ENCODE results near the gene CASKIN1.
"Not testable (repeated sequence)": the region's sequence is repeated elsewhere in the genome, so short reads cannot be mapped to it uniquely, and the experiment has no call there.

The CASKIN1 gene

DNA sequence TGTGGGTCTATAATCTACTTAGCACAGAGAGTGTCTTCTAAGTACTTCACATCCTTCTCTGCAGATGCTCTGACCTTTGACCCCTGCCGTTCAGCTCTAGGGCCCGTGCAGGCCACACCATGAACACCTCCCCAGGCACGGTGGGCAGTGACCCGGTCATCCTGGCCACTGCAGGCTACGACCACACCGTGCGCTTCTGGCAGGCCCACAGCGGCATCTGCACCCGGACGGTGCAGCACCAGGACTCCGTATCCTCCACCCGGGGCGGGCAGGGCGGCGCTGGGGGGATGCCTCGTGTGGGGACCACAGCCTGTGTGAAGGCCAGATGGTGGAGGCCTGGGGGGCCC, 9.5 kb upstream of the CASKIN1 start:
- no peak for DNase-seq (ENCODE audit: low spot score)
- in situ Hi-C loops (cut with MboI; ENCODE audit: low pct_unique_long_range_greater_than_20kb, low sequenced_read_pairs, unreplicated experiment), result no loop called here
- TF ChIP-seq, protein P1, sequence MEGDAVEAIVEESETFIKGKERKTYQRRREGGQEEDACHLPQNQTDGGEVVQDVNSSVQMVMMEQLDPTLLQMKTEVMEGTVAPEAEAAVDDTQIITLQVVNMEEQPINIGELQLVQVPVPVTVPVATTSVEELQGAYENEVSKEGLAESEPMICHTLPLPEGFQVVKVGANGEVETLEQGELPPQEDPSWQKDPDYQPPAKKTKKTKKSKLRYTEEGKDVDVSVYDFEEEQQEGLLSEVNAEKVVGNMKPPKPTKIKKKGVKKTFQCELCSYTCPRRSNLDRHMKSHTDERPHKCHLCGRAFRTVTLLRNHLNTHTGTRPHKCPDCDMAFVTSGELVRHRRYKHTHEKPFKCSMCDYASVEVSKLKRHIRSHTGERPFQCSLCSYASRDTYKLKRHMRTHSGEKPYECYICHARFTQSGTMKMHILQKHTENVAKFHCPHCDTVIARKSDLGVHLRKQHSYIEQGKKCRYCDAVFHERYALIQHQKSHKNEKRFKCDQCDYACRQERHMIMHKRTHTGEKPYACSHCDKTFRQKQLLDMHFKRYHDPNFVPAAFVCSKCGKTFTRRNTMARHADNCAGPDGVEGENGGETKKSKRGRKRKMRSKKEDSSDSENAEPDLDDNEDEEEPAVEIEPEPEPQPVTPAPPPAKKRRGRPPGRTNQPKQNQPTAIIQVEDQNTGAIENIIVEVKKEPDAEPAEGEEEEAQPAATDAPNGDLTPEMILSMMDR (IDR thresholded peaks at IDR 0.05; ENCODE audit: extremely low read depth, insufficient read depth, missing control alignments), result no peak

DNA sequence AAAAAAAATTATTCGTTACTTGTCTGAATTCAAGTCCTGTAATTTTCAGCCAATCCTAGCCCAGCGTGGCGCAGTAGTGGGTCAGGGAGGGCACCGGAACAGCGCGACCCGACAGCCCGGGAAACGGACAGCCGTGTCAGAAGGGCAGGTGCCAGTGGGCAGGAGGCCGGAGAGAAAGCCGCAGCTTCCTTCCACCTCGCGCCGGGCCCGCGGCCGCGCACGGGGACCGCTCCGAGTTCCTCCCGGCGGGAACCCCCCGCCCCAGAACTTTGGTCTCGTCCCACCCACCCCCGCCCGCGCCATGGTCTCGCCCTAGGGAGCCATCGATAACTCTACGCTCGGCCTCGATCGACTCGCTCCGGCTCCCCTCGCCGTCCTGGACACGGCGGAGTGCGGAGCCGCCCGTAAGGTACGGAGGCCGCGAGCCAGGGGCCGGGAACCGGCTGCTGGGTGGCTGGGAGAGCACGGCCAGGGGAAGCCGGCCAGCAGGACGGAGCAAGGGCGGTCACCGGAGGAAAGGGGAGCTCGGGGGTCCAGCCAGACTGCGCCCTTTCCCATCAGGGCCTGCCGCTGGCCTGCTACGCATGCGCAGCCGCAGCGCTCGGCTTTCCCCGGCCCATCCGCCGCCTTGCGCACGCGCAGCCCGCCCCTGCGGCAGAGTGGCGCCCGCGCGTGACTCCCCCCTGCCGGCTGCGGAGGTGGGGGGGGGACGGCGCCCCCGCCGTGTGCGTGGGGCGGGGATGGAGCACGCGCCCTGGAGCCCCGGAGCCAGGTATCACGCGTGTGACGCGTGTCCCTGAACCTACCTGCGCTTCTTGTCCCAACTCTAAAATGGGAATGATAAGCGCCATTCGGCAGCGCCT, 8.9 kb upstream of the CASKIN1 start, which contains the start of gene MLST8:
TSS of gene MLST8 (plus strand) at position 351 of the 863 bp plus-strand sequence. CDS start 632 bp downstream, outside the sequence.
- in situ Hi-C loops (cut with MboI; ENCODE audit: low pct_unique_long_range_greater_than_20kb, low sequenced_read_pairs, unreplicated experiment), result no loop called here
- peak; percentile 99 for DNase-seq (ENCODE audit: low spot score)
- TF ChIP-seq, protein P1 (IDR thresholded peaks at IDR 0.05; ENCODE audit: extremely low read depth, insufficient read depth, missing control alignments), result peak; percentile 9

DNA sequence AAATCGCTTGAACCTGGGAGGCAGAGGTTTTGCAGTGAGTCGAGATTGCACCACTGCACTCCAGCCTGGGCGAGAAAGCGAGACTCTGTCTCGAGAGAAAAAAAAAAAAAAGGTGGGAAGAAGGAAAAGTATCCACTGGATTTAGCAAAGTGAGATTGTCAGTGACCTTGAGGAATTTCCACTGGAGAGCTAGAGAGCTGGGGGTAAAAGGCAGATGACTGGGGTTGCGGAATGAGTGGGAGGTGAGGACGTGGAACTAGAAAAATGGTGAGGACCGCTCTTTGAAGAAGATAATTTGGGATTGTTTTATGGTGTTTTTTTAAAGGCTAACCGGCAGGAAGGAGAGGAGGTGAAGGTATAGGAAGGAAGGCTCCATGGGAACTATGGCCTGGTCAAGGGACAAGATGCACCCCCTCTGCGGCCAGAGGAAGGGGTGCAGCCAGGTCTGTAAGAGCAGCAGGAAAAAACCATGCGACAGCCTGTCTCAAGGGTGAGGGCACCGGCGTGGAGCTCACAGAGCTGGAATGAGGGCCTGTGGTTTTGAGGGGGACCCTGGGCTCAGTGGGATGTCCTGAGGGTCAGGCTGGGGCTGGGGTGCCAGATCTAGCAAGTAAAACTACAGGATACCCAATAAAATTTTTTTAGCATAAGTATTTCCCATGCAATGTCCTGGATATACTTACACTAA, 8.2 kb upstream of the CASKIN1 start:
- TF ChIP-seq, protein P1 (IDR thresholded peaks at IDR 0.05; ENCODE audit: extremely low read depth, insufficient read depth, missing control alignments), result no peak
- in situ Hi-C loops (cut with MboI; ENCODE audit: low pct_unique_long_range_greater_than_20kb, low sequenced_read_pairs, unreplicated experiment), result no loop called here
- no peak for DNase-seq (ENCODE audit: low spot score)

DNA sequence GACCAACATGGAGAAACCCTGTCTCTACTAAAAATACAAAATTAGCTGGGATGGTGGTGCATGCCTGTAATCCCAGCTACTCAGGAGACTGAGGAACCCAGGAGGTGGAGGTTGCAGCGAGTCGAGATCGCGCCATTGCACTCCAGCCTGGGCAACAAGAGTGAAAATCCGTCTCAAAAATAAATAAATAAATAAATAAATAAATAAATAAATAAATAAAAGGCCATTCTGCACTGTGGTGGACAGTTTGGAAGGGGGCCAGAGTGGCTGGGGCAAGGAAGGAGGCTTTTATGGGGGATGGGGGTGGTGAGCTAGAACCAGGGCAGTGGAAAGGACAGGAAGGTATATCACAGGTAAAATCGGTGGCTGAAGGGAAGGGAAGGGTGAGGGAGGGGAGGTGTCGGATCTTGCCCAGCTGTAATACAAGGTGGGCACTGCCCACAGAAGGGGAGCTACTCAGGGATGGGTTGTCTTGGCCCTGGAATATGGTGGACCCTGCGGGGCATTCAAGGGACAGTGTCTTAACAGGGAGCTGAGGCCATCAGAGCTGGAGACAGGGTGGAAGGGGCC, 6.8 kb upstream of the CASKIN1 start:
- DNase-seq (ENCODE audit: low spot score); in situ Hi-C loops (cut with MboI; ENCODE audit: low pct_unique_long_range_greater_than_20kb, low sequenced_read_pairs, unreplicated experiment): not testable (repeated sequence)

DNA sequence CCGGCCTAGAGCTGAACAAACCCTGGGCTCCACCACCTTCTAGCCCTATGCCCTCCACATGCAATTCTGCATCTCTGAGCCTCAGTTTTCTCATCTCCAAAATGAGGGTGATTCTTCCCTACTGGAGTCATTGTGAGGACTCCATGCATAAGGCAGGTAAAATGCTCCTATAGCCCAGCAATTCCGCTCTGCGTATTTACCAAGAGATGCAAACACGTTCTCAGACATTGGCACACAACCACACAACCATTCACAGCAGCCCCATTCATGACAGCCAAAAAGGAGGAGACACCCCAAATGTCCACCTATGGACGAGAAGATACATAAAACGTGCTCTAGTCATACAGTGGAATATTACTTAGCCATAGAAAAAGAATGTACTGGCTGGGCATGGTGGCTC, 3.9 kb upstream of the CASKIN1 start:
- TF ChIP-seq, protein P1 (IDR thresholded peaks at IDR 0.05; ENCODE audit: extremely low read depth, insufficient read depth, missing control alignments), result no peak
- in situ Hi-C loops (cut with MboI; ENCODE audit: low pct_unique_long_range_greater_than_20kb, low sequenced_read_pairs, unreplicated experiment), result no loop called here

DNA sequence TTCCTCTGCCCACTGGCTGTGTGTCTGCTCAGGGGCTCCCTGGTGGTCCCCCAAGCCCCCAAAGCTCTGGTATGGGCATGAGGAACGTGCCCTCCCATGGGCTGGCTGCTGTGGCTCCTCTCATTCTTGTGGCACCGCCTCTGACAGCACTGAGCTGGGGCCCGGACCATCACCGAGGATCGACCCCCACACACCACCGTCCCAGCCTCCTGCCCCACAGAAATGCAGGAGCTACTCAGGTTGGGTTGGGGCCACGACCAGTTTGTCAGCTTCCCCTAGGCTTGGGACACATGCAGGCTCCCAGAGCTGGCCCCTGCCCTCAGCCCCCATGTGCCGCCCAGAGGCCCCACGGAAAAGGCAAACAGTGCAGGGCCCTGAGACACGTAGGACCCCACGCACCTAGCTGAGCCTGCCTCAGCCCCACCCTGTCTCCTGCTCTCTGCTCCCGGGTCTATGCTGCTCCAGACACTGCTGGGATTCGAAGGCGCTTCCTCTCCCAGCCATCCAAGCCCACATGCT, 3.3 kb upstream of the CASKIN1 start:
- in situ Hi-C loops (cut with MboI; ENCODE audit: low pct_unique_long_range_greater_than_20kb, low sequenced_read_pairs, unreplicated experiment), result no loop called here
- TF ChIP-seq, protein P1 (IDR thresholded peaks at IDR 0.05; ENCODE audit: extremely low read depth, insufficient read depth, missing control alignments), result no peak
- DNase-seq (ENCODE audit: low spot score), result no peak

More for the DNA sequence above, 3.9 kb upstream of the CASKIN1 start:
- DNase-seq (ENCODE audit: low spot score), result no peak
